ENCODE measurements around the gene CPN2. TPM values are rescaled to one million over a fixed set of nuclear protein-coding genes. Genes with fewer than 3 reads are reported as not detected.

The CPN2 gene
- total RNA-seq, 1 donor from 2014 or later: not detected

- DNase-seq (ENCODE audit: extremely low read depth, low read depth, low spot score): no peak
Observed at GRCh38 chr3:194381460-194381875, 30.3 kb upstream of the CPN2 start.

GRCh38 chr3:194380326-194380725, 29.2 kb upstream of the CPN2 start:
- no peak for DNase-seq (ENCODE audit: extremely low read depth, low read depth, low spot score)

GRCh38 chr3:194379651-194380050, 28.5 kb upstream of the CPN2 start:
- DNase-seq (ENCODE audit: extremely low read depth, low read depth, low spot score): no peak

GRCh38 chr3:194379231-194379630, 28.1 kb upstream of the CPN2 start:
- no peak for DNase-seq (ENCODE audit: extremely low read depth, low read depth, low spot score)

- no peak for DNase-seq (ENCODE audit: extremely low read depth, low read depth, low spot score)
Observed at GRCh38 chr3:194377708-194378107, 26.6 kb upstream of the CPN2 start.

- no peak for DNase-seq (ENCODE audit: extremely low read depth, low read depth, low spot score)
Observed at GRCh38 chr3:194376241-194376560, 25.1 kb upstream of the CPN2 start.

GRCh38 chr3:194375473-194376240, 24.5 kb upstream of the CPN2 start:
- no peak for DNase-seq (ENCODE audit: extremely low read depth, low read depth, low spot score)

GRCh38 chr3:194374935-194375334, 23.8 kb upstream of the CPN2 start:
- no peak for DNase-seq (ENCODE audit: extremely low read depth, low read depth, low spot score)

- DNase-seq (ENCODE audit: extremely low read depth, low read depth, low spot score): no peak
Observed at GRCh38 chr3:194373899-194374298, 22.8 kb upstream of the CPN2 start.

- DNase-seq (ENCODE audit: extremely low read depth, low read depth, low spot score): no peak
Observed at GRCh38 chr3:194373028-194373427, 21.9 kb upstream of the CPN2 start.

GRCh38 chr3:194370753-194371152, 19.6 kb upstream of the CPN2 start:
- DNase-seq (ENCODE audit: extremely low read depth, low read depth, low spot score): no peak

GRCh38 chr3:194369522-194370279, 18.6 kb upstream of the CPN2 start, which contains the start of gene LRRC15:
Gene LRRC15 (minus strand): TSS chr3:194369743. CDS start chr3:194361043, 8,700 bp downstream.
- DNase-seq (ENCODE audit: extremely low read depth, low read depth, low spot score): no peak

- no peak for DNase-seq (ENCODE audit: extremely low read depth, low read depth, low spot score)
Observed at GRCh38 chr3:194368918-194369317, 17.8 kb upstream of the CPN2 start.

- no peak for DNase-seq (ENCODE audit: extremely low read depth, low read depth, low spot score)
Observed at GRCh38 chr3:194367992-194368841, 17.1 kb upstream of the CPN2 start.

- DNase-seq (ENCODE audit: extremely low read depth, low read depth, low spot score): no peak
Observed at GRCh38 chr3:194365978-194366490, 14.9 kb upstream of the CPN2 start.

- no peak for DNase-seq (ENCODE audit: extremely low read depth, low read depth, low spot score)
Observed at GRCh38 chr3:194365526-194365925, 14.4 kb upstream of the CPN2 start.

- DNase-seq (ENCODE audit: extremely low read depth, low read depth, low spot score): no peak
Observed at GRCh38 chr3:194364652-194365434, 13.7 kb upstream of the CPN2 start.

- no peak for DNase-seq (ENCODE audit: extremely low read depth, low read depth, low spot score)
Observed at GRCh38 chr3:194364314-194364651, 13.2 kb upstream of the CPN2 start.

- no peak for DNase-seq (ENCODE audit: extremely low read depth, low read depth, low spot score)
Observed at GRCh38 chr3:194360568-194360967, 9.4 kb upstream of the CPN2 start.

- no peak for DNase-seq (ENCODE audit: extremely low read depth, low read depth, low spot score)
Observed at GRCh38 chr3:194357681-194358080, 6.6 kb upstream of the CPN2 start.
